GM21447 (cell line): ENCODE results near the gene PRR7.

Experiments
- ATAC-seq: cut with Tn5 transposase; IDR thresholded peaks from one replicate; pipeline ENCODE4 v1.9.1; 2021; ENCODE audit not compliant: unreplicated experiment

Gene PRR7

GRCh38 chr5:177496727-177497291 is 50.2 kb downstream of the PRR7 start:
- no peak for ATAC-seq

- peak; percentile 75 for ATAC-seq
Observed at GRCh38 chr5:177497292-177498012, 50.8 kb downstream of the PRR7 start, which contains the start of gene PDLIM7. TSS of gene PDLIM7 (minus strand) at chr5:177497604. CDS start at chr5:177496512, 1,092 bp downstream.

- peak; percentile 8 for ATAC-seq
Observed at GRCh38 chr5:177498013-177498787, 51.6 kb downstream of the PRR7 start.

- ATAC-seq: no peak
Observed at GRCh38 chr5:177499842-177500241, 53.2 kb downstream of the PRR7 start.

GRCh38 chr5:177500685-177501522 is 54.3 kb downstream of the PRR7 start:
- no peak for ATAC-seq

GRCh38 chr5:177501874-177502678 is 55.5 kb downstream of the PRR7 start:
- ATAC-seq: no peak

- ATAC-seq: no peak
Observed at GRCh38 chr5:177502886-177503285, 56.3 kb downstream of the PRR7 start.

GRCh38 chr5:177503351-177504085 is 56.9 kb downstream of the PRR7 start:
- ATAC-seq: no peak

- ATAC-seq: no peak
Observed at GRCh38 chr5:177504086-177505056, 57.8 kb downstream of the PRR7 start.

- ATAC-seq: no peak
Observed at GRCh38 chr5:177505075-177505474, 58.5 kb downstream of the PRR7 start.
